HG02870 (cell line): ENCODE results near the gene EML6.

Experiments
- ATAC-seq: cut with Tn5 transposase; IDR thresholded peaks from one replicate; pipeline ENCODE4 v1.9.1; 2021; ENCODE audit warnings: mild to moderate bottlenecking, moderate library complexity; ENCODE audit not compliant: unreplicated experiment

EML6 gene

DNA sequence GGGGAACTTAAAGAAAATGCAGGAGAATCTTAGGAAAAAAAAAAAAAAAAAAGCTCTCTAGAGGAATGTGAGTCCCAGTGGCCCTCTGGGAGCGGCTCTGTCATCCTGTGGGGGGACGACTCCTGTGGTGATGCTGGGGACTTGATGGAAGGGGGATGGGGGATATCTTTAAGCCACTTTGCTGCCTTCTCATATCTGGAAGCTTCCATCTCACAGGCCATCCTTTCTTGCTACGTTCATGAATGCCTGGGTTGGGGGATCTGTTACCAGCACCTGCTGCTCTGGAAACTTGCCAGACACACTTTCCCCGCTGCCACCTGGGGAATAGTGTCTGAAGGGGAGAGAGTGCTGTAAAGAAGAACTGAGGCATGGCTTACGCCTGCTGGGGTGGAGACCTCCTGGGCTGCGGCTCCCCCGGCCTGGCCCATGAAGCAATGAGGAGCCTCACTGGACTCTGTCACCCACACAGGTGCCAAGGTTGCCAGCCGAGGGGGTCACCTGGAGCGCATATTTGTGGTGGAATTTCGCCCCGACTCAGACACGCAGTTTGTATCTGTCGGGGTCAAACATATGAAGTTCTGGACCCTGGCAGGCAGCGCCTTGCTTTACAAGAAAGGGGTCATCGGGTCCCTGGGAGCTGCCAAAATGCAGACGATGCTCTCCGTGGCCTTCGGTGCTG lies 234.0 kb downstream of the EML6 start:
- no peak for ATAC-seq

DNA sequence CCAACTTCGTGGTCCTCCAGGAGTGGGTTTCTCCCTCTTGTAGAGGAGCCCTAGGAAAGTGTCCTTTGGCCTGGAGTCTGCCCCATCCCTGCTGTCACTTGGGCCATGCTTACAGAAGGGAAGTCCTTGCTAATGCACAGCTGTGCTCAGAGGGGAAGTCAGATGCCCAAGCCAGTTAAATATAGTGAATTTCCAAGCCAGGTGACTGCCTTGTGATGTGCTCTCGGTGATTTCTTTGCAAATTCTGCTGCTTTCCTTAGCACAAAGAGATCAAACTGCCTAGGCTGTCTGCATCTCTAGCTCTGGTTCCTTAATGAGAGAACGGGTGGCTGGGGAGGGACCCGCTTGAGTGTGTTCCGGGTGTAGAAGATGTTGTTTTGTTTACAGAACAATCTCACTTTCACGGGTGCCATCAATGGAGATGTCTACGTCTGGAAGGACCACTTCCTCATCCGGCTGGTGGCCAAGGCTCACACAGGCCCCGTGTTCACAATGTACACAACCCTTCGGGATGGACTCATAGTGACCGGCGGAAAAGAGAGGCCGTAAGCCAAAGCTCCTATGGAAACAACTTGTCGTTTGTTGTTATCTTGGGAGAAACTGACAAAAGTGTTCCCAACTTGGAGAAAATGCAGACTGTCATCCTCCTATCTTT lies 235.4 kb downstream of the EML6 start:
- no peak for ATAC-seq

DNA sequence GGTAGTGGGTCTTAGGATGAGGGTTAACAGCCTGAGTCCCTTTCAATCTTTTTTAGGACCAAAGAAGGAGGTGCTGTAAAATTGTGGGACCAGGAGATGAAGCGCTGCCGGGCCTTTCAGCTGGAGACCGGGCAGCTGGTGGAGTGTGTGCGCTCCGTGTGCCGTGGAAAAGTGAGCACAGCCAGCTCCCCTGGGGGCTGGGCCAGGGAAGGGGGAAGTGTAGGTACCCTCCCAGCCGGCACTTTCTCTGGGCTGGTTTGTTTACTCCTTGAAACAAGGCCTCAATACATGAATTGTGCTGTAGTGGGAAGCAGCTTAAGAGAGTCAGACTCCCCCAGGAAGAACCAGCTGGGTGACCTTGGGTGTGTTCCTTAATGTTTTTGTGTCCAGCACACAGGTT lies 236.7 kb downstream of the EML6 start:
- no peak for ATAC-seq

DNA sequence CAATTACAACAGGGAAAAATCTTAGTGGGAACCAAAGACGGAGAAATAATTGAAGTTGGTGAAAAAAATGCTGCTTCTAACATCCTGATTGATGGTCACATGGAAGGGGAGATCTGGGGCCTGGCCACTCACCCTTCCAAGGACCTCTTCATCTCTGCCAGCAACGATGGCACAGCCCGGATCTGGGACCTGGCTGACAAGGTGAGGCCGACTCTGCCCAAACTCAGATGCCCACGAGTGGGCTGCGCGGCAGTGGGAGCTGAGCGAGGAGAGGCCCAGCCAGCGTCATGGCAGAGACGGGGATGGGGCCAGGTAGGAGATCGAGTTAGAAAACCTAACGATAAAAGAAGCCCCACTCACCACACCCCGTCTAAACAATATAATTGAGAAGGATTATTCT lies 239.0 kb downstream of the EML6 start:
- no peak for ATAC-seq

DNA sequence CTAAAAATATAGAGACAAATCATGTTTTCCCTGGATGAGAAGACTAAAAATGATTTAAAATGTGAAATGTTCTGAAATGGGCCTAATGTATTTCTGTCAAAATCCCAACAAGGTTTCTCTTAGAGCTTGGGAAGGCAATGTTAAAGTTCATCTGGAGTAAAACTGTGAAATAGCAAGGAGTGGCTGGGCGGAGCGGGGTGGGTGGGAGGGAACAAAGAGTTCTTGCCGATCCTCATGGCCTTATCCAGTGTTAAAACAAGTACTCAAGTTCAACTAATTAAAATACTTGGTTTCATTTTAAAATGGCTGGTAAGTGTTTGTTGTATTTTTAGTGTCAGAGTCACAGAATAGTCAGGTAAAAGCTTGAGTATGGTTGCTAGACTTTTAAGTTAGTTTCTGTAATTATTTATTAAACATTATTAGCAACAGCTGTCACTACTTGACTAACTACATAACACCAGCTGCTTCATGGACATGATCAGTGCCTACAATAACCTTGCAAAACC lies 239.5 kb downstream of the EML6 start:
- ATAC-seq: no peak

DNA sequence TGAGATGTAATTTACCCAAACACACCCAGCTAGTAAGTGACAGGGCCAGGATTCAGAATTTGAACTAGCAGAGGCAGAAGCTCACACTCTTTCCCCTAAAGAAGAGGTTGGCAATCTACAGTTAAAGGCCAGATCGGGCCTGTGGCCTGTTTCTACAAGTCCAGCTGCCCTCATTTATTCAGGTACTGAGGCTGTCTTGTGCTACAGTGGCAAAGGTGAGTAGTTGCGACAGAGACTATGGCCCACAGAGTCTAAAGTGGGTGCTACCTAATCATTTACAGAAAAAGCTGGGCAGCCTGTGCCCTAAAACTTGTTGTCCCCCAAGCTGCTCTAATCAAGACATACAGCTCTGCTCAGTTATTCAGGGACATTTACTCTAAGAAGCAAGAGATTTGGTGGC lies 240.0 kb downstream of the EML6 start:
- ATAC-seq: no peak

DNA sequence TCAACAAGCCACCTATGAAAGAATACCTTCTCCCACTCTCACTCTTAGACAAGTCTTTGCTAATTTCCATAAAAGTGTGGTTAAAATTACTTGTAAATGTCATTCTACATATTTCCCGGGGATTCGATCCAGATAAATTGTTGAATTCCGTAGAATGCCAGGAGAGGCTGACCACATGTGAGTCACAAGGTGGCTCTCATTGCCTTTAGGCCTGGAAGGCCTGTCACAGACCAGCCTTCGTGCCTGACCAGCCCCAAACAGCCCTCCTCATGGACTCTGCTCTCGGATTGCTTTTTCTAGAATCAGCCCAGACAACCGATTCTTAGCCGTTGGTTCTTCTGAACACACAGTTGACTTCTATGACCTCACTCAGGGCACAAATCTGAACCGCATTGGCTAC lies 240.8 kb downstream of the EML6 start:
- no peak for ATAC-seq

DNA sequence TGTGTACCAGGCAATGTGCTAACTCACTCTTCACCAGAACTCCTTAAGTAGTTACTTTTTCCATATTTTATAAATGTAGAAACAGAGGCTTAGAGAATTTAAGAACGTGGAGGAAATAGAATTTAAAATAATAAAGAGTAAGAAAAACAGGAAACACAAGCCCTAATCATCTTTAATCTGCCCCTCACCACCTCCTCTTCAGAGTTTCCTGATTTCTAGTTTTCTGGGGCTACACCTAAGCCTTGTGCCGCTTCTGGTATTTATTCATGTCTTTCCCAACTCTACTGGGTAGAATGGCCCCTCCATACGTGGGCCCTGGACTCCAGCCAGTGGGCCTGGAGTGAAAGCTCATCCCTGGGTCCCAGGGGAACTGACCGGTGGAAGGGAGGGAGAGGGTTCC lies 241.4 kb downstream of the EML6 start:
- ATAC-seq: no peak

DNA sequence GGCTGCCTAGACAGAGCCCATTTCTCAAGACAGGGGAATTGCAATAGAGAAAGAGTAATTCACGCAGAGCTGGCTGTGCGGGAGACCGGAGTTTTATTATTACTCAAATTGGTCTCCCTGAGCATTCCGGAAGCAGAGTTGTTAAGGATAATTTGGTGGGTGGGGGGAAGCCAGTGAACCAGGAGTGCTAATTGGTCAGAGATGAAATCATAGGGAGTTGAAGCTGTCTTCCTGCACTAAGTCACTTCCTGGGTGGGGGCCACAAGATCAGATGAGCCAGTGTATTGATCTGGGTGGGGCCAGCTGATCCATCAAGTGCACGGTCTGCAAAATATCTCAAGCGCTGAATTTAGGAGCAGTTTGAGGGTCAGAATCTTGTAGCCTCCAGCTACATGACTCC lies 242.0 kb downstream of the EML6 start:
- no peak for ATAC-seq

DNA sequence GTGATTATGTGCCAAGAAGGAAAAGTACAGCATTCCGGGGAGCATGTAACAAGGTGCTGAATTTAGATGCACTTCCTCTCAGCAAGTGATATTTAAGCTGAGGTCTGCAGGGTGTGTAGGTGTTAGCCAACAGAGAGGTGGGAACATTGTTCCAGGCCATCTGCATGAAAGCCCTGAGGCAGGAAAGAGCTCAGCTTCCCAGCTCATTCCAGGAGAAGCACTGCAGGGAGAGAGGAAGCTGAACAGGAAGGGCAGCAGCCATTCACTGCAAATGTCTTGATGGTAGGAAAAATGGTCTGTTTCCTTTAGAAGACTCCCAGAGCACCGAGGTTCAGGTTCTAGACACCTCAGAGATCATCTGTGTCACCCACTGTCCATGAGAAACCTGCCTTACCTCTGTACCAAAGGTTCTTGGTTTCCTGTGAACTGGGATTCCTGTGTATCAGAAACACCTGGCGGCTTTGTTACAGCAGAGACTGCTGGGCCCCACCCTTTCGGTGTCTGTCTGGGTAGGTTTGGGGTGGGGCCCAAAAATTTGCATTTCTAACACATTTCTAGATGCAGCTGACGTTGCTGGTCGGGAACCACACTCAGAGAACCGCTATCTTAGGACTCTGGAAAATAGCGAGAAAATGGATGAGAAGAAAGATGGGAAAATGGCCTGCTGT lies 242.8 kb downstream of the EML6 start:
- no peak for ATAC-seq

DNA sequence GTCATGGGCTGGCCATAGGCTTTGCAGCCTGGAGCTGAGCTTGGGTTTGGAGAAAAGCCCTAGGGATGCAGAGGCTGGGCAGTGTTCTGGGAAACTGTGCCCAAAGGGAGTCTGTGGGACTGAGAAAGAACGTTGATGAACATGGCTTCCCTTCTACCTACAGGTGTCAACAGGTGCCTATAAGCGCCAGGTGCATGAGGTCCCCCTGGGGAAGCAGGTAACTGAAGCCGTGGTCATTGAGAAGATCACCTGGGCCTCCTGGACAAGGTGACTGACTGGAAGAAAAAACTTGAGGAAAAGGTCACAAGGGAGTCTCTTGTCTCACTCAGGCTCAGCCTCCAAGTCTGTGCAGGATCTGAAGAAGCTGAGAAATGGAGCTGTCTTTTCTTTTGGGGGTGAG lies 243.4 kb downstream of the EML6 start:
- ATAC-seq: no peak

DNA sequence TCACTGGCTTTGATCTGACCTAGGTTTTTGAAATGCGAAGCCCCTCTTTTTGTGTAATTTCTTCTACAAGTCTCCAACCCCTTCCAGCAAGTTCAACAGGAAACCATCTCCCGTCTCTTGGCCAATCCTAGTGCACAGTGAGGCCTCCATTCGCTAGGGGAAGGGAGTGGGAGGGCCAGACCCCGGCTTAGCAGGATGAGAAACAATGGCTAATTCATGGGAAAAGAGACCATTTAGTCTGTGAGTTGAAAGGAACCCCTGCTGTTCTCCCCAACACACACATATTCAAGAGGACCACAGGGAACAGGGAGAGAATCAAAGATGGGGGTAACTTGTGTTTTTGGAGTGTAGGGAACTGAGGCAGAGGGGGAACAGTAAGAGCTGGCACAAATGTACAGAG lies 243.8 kb downstream of the EML6 start:
- no peak for ATAC-seq

DNA sequence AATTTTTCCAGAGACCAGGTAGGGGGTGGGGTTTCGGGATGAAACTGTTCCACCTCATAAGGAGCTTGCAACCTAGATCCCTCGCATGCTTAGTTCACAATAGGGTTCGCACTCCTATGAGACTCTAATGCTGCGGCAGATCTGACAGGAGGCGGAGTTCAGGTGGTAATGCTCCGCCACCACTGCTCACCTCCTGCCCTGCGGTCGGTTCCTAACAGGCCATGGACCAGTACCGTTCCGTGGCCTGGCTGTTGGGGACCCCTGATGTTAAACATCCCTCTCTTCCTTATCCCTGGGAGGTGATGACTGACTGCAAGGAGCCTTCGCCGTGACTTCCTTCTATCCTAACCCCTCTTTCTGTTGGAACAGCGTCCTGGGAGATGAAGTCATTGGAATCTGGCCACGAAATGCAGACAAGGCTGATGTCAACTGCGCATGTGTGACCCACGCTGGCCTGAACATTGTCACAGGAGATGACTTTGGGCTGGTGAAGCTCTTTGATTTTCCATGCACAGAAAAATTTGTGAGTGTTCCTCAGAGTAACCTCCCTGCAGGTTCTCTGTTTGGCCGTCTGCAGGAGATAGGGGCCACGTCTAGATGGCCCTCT lies 244.4 kb downstream of the EML6 start:
- ATAC-seq: no peak

DNA sequence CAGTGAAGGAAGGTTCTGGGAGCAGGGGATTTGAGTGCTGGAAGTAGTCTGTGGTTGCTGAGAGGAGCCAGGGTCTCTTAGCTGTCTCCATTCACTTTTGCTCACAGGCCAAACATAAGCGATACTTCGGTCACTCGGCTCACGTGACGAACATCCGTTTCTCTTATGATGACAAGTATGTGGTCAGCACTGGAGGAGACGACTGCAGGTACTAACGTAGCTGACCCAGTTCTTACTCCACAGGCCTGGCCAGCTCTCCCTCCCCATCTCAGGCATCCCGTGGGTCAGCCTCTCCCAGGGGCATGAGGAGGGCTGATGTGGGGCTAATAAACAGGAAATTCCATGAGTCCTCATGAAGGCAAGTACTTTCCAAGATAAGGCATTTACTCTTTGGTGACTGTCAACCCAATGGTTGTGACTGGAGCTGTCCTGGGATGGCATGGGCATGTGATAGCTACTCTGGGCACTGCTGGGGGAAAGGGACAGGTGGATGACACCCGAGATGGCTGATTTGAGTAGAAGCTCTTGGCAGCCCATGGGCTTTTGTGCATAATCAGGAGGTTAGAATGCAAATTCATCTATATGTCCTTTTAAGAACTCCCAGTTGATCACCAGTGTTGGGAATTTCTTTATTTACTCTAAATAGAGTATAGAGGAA lies 245.2 kb downstream of the EML6 start:
- ATAC-seq: no peak

DNA sequence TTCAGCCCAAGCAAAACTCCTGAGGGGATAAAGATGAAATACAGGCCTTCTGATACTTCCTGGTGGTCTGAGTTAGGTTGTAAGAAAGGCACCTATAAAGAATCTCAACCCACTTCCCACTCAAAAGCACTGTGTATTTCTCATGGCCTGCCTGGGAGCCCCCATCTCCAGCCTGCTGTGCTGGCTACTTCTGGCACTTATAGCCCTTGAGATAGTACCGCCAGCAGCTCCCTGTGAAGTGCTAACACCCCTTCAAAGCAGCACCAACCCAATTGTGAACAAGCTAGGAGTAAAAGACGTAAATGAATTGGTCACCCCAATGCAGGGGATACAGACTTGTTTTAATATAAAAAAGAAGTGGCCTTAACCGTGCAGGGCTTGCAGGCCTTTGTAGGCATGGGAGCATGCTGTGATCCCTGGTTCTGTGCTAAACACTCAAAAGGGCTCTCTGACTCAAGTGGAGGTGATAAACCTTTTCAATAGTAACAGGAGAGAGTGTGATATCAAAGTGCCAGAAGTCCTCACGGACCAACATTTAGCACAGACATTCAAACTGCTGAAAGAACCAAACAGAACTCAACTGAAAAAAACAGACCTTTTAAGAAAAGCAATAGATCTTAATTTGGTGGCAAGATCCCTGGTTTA lies 246.0 kb downstream of the EML6 start:
- ATAC-seq: no peak

DNA sequence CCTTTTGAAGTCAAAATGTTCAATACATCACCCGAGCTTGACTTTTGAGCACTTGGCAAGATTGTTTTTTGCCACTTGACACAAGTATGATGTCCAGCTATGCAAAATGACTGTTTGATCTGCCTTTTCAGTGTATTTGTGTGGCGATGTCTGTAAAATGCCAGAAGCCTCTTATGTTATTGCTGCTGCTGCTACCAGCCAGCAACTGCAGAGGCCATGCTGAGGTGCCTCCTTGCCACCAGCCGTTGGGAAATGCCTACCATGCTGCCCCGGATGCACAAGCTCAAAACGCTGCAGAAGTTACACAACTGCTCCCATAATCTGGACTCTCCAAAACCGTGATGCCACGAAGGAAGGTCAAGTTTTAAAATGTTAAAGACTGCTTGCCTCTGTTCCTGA lies 246.5 kb downstream of the EML6 start:
- ATAC-seq: no peak

DNA sequence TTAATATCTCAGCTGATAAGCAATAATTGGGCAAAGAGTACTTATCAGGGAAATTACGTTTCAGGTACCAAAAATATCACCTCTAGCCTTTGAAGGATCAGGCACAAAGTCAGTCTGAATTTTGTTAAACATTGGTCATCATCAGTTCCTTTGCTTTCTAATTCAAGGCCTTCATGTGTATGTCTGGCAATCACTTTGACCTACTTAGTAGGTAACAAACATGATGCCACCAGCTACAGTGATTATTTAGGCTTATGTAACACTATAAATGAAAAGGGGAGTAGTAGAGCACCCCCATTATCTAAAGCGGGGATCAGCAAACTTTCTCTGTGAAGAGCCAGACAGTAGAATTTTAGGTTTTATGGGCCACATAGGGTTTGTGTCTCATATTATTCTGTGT lies 251.7 kb downstream of the EML6 start:
- ATAC-seq: no peak

DNA sequence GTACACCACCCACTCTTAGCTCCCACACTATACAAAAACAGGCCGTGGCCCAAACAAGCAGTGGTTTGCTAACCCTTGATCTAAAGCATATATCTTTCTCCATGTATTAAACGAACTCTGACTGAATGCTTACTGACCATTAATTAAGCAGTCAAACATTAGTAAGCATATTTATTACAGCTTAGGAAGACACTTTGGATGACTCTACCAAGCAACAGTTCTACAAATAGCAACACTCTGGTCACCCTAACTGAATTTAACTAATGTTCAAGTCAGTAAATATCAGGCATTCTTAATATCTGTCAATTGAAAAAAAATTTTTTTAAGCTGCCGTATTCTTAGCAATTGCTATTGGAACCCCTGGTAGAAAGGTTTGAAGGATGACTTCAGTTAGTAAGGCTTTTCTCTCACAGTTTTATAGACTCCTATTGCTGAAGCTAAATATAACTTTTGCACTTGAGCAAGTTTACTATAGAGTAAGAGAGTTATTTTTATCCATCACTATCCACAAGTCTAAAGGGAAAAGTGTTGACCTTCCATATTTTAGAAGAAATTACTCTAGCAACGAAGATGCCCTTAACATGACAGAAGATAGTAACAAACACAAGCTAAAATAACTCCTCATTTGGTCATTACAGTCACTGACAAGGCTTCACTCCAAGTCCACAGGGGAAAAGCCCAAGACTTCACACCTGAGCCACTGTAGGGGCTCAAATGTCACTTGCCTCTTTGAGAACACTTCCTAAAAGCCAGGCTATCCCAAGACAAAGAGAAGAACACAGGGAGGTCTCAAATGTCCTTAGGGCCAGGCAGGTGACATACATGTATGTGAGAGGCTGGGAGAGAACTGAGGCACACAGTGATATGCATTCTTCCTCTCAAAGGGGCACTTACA lies 252.4 kb downstream of the EML6 start:
- no peak for ATAC-seq

DNA sequence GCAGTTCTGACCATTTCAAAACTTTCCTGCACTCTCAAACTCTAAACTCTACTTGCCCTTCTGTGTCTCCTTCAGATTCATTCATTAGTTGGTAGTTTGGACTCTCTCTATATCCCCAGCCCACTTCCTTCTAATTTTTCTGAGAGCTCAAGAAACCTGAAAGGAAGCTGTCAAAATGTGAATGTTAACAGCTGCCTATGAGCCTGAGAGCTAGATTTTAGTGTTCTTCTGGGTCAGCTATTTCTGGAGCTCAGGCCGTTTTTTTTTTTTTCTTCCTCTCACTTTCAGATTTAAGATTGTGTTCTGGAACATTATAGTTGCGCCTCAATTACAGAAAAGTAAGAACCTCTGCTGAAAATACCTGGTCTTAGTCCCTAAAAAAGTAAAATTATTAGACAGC lies 253.7 kb downstream of the EML6 start:
- ATAC-seq: peak; percentile 95
